MM.1S (cell line): ENCODE data around the gene MVD.

Source experiments
- DNase-seq: peaks from one replicate; pipeline ENCODE4 v3.0.0-alpha.2; 2015
- H2AFZ ChIP-seq: fragments of 300-600 bp; sonication (generic); 2 replicates; pipeline ENCODE4 v1.6.0; 2016; ENCODE audit warnings: antibody characterized with exemption, low read length
- H3F3A ChIP-seq: fragments of 300-600 bp; sonication (generic); 2 replicates; pipeline ENCODE4 v1.6.1; 2016; ENCODE audit warnings: mild to moderate bottlenecking, antibody characterized with exemption, low read length, moderate library complexity, mixed read lengths; ENCODE audit not compliant: insufficient read depth
- H3K27ac ChIP-seq: fragments of 300-600 bp; sonication (generic); 2 replicates; pipeline ENCODE4 v1.5.1; 2016; ENCODE audit warnings: mild to moderate bottlenecking, low read length
- H3K27me3 ChIP-seq: fragments of 300-600 bp; sonication (generic); replicated peaks from 2 replicates; pipeline ENCODE4 v1.6.0; 2016; ENCODE audit warnings: low read length; ENCODE audit not compliant: insufficient read depth
- H3K36me3 ChIP-seq: fragments of 300-600 bp; sonication (generic); replicated peaks from 2 replicates; pipeline ENCODE4 v1.6.1; 2016; ENCODE audit warnings: mild to moderate bottlenecking, low read length, mixed read lengths; ENCODE audit not compliant: insufficient read depth
- H3K4me1 ChIP-seq: fragments of 300-600 bp; sonication (generic); 2 replicates; pipeline ENCODE4 v1.6.1; 2016; ENCODE audit warnings: low read length, mixed read lengths
- H3K4me2 ChIP-seq: fragments of 300-600 bp; sonication (generic); 2 replicates; pipeline ENCODE4 v1.6.0; 2016; ENCODE audit warnings: low read depth, low read length
- H3K4me3 ChIP-seq: fragments of 300-600 bp; sonication (generic); 2 replicates; pipeline ENCODE4 v1.5.1; 2016; ENCODE audit warnings: low read length, mixed read lengths
- H3K79me2 ChIP-seq: fragments of 300-600 bp; sonication (generic); 2 replicates; pipeline ENCODE4 v1.6.1; 2016; ENCODE audit warnings: mixed run types, low read length, mixed read lengths
- H3K9ac ChIP-seq: fragments of 300-600 bp; sonication (generic); 2 replicates; pipeline ENCODE4 v1.6.1; 2016; ENCODE audit warnings: low read length, mixed read lengths
- H3K9me2 ChIP-seq: fragments of 300-600 bp; sonication (generic); replicated peaks from 2 replicates; pipeline ENCODE4 v1.6.1; 2016; ENCODE audit warnings: mild to moderate bottlenecking, low read length, mixed read lengths; ENCODE audit not compliant: insufficient read depth
- H3K9me3 ChIP-seq: fragments of 300-600 bp; sonication (generic); replicated peaks from 2 replicates; pipeline ENCODE4 v1.6.1; 2016; ENCODE audit warnings: mild to moderate bottlenecking, low read length, mixed read lengths; ENCODE audit not compliant: insufficient read depth
- H4K20me1 ChIP-seq: fragments of 300-600 bp; sonication (generic); 2 replicates; pipeline ENCODE4 v1.6.1; 2016; ENCODE audit warnings: mild to moderate bottlenecking, low read length, moderate library complexity, mixed read lengths; ENCODE audit not compliant: insufficient read depth
- CTCF ChIP-seq: fragments of 300-600 bp; sonication (generic); IDR thresholded peaks from 2 replicates; pipeline ENCODE4 v1.5.1; 2016; ENCODE audit warnings: antibody characterized with exemption, low read length, mixed read lengths
- EZH2 ChIP-seq: fragments of 300-600 bp; sonication (generic); optimal IDR thresholded peaks from 2 replicates; pipeline ENCODE3; 2017; ENCODE audit warnings: low read depth, mild to moderate bottlenecking, antibody characterized with exemption, low read length, mixed read lengths
- EZH2phosphoT487 ChIP-seq: fragments of 300-600 bp; sonication (generic); IDR thresholded peaks from 2 replicates; pipeline ENCODE4 v1.6.1; 2018; ENCODE audit warnings: antibody characterized with exemption, low read length

Gene MVD

GRCh38 chr16:88700322-88700635, 37.4 kb upstream of the MVD start:
- no peak overlapping the region for H2AFZ ChIP-seq
- TF ChIP-seq EZH2phosphoT487: no peak
- no peak for TF ChIP-seq CTCF
- no peak for TF ChIP-seq EZH2
- no peaks in the 10 kb centered on the region for H3K27me3 ChIP-seq
- no peaks in the 10 kb centered on the region for H3K9me3 ChIP-seq
- H3K4me2 ChIP-seq: peak overlapping the region; percentile 76
- H3K36me3 ChIP-seq: no peaks in the 10 kb centered on the region
- no peaks in the 10 kb centered on the region for H4K20me1 ChIP-seq
- H3K4me3 ChIP-seq: peak overlapping the region; percentile 52; the same call in 1 of the 2 replicates
- no peaks in the 10 kb centered on the region; the same call in 1 of the 2 replicates for H3F3A ChIP-seq
- peak overlapping the region; percentile 69; the same call in 1 of the 2 replicates for H3K27ac ChIP-seq
- no peak for DNase-seq
- no peaks in the 10 kb centered on the region for H3K9me2 ChIP-seq
- H3K9ac ChIP-seq: peak overlapping the region; percentile 62
- peaks cover 25% of the 10 kb centered on the region for H3K79me2 ChIP-seq
- peaks cover 13% of the 10 kb centered on the region for H3K4me1 ChIP-seq

- Histone ChIP-seq H3K79me2 (peaks cover 19% of the 10 kb centered on the region), H3K36me3 (no peaks in the 10 kb centered on the region), H3K27me3 (no peaks in the 10 kb centered on the region), H3F3A (no peaks in the 10 kb centered on the region; the same call in 1 of the 2 replicates), H3K4me3 (no peak overlapping the region), H3K9me3 (no peaks in the 10 kb centered on the region), H4K20me1 (no peaks in the 10 kb centered on the region), H3K9ac (no peak overlapping the region), H3K9me2 (no peaks in the 10 kb centered on the region), H3K27ac (no peak overlapping the region), H3K4me1 (peaks cover 13% of the 10 kb centered on the region), H2AFZ (no peak overlapping the region), H3K4me2 (no peak overlapping the region)
- DNase-seq: no peak
- TF ChIP-seq EZH2phosphoT487 (no peak), EZH2 (no peak), CTCF (no peak)
These were observed 36.3 kb upstream of the MVD start for GRCh38 chr16:88699180-88699579.

GRCh38 chr16:88698646-88699045, 35.8 kb upstream of the MVD start:
- no peak for TF ChIP-seq EZH2
- no peak for TF ChIP-seq EZH2phosphoT487
- TF ChIP-seq CTCF: no peak
- no peaks in the 10 kb centered on the region for H4K20me1 ChIP-seq
- no peaks in the 10 kb centered on the region for H3K36me3 ChIP-seq

More at GRCh38 chr16:88698646-88699045, 35.8 kb upstream of the MVD start:
- H3K4me3 ChIP-seq: no peak overlapping the region
- H3K79me2 ChIP-seq: peaks cover 14% of the 10 kb centered on the region
- no peak for DNase-seq
- no peak overlapping the region for H3K9ac ChIP-seq
- no peaks in the 10 kb centered on the region; the same call in 1 of the 2 replicates for H3F3A ChIP-seq
- no peak overlapping the region for H2AFZ ChIP-seq
- H3K27me3 ChIP-seq: no peaks in the 10 kb centered on the region
- H3K4me1 ChIP-seq: peaks cover 13% of the 10 kb centered on the region
- no peaks in the 10 kb centered on the region for H3K9me3 ChIP-seq
- no peak overlapping the region for H3K4me2 ChIP-seq
- H3K27ac ChIP-seq: no peak overlapping the region
- no peaks in the 10 kb centered on the region for H3K9me2 ChIP-seq
